Coronary artery (tissue), 2 donors: ENCODE measurements around the gene EMP2.

Experiments
- DNase-seq: peaks from one replicate; pipeline ENCODE4 v3.0.0-alpha.2; 2017; ENCODE audit warnings: low spot score
- H3K27ac ChIP-seq, 2 donors: fragments of 200-600 bp; sonication (generic); one replicate each; pipeline ENCODE4 v1.5.1; 2016 to 2019
- H3K4me3 ChIP-seq: fragments of 200-600 bp; sonication (generic); 2 replicates; pipeline ENCODE4 v1.5.1; 2016; ENCODE audit warnings: mild to moderate bottlenecking, moderate library complexity
- TF ChIP-seq, protein P1 (sequence below): fragments of 200-600 bp; sonication (generic); IDR thresholded peaks from one replicate; pipeline ENCODE4 v1.5.1; 2019; ENCODE audit warnings: antibody characterized with exemption

The EMP2 gene

DNA sequence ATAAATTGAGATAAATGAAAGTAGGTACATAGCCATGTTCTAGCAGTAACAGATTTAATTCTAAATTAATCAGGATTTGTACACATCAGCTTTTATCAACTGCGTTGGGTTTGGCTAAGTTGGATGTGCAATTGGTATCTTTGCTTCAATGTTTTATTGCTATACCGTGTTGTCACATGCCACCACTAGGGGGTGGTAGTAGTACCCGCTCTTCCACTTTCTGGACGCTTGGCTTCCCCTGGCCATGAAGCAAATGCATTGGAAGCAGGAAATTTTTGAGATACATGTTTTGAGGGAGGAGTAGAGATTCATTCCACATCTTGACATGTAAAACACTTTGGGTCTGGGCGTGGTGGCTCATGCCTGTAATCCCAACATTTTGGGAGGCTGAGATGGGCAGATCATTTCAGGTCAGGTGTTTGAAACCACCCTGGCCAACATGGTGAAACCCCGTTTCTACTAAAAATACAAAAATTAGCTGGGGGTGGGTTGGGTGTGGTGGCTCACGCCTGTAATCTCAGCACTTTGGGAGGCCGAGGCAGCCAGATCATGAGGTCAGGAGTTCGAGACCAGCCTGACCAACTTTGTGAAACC is 58.6 kb downstream of the EMP2 start:
- no peak overlapping the region for H3K4me3 ChIP-seq
- no peak for DNase-seq
- TF ChIP-seq, protein P1, sequence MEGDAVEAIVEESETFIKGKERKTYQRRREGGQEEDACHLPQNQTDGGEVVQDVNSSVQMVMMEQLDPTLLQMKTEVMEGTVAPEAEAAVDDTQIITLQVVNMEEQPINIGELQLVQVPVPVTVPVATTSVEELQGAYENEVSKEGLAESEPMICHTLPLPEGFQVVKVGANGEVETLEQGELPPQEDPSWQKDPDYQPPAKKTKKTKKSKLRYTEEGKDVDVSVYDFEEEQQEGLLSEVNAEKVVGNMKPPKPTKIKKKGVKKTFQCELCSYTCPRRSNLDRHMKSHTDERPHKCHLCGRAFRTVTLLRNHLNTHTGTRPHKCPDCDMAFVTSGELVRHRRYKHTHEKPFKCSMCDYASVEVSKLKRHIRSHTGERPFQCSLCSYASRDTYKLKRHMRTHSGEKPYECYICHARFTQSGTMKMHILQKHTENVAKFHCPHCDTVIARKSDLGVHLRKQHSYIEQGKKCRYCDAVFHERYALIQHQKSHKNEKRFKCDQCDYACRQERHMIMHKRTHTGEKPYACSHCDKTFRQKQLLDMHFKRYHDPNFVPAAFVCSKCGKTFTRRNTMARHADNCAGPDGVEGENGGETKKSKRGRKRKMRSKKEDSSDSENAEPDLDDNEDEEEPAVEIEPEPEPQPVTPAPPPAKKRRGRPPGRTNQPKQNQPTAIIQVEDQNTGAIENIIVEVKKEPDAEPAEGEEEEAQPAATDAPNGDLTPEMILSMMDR: peak; percentile 49
- H3K27ac ChIP-seq: no peak overlapping the region

DNA sequence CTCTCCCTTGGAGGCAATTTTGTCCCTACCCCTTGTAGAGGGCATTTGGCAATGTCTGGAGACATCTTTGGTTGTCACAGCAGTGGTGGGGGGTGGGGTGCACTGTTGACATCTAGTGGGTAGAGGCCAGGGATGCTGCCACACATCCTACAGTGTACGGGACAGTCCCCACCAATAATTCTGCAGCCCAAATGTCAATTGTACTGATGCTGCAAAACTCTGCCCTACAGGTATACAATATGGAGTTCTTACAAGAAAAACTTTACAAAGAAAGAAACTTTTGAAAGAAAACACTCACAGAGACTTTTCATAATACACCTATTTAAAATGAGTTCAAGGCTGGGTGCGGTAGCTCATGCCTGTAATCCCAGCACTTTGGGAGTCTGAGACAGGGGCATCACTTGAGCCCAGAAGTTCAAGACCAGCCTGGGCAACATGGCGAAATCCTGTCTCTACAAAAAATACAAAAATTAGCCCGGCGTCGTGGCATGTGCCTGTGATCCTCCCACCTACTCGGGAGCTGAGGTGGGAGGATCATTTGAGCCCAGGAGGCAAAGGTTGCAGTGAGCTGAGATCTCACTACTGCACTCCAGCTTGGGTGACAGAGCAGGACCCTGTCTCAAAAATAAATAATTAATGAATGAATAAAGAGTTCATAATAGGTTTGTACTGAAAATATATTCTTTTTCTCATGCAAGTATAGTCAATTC is 59.4 kb downstream of the EMP2 start:
- no peak for DNase-seq
- Histone ChIP-seq H3K4me3 (no peak overlapping the region), H3K27ac (no peak overlapping the region)
- TF ChIP-seq, protein P1: no peak

DNA sequence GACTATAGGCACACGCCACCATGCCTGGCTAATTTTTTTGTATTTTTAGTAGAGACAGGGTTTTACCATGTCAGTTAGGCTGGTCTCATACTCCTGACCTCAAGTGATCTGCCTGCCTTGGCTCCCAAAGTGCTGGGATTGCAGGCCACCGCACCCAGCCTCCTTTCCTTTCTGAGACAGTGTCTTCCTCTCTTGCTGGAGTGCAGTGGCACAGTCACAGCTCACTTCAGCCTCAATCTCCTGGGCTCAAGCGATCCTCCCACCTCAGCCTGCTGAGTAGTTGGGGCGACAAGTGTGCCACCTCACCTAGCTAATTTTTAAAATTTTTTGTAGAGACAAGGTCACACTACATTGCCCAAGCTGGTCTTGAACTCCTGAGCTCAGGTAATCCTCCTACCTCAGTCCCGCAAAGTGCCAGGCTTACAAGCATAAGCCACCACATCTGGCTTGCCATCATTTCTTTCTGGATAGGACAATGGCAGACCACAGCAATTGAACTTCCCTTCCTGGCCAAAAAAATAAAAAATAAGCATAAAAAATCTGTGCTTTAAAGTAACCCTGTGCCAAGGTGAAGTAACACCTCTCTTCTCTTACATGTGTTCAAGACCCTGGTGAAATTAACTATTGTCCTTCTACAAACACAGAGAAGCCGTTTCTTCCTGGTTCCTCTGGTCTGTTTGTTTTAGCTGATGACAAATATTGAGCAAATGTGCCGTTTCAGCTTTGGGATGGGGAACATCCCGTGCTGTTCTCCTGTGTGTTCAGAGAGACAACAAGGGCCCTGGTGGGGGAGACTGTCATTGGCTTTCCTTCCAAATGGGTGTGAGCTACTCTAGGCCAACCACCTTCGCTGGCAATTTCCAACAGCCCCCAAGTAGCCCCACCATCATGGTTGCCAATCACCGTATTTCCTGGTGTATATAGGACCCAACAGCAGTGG is 60.2 kb downstream of the EMP2 start:
- TF ChIP-seq, protein P1: no peak
- Histone ChIP-seq H3K4me3 (no peak overlapping the region), H3K27ac (no peak overlapping the region)
- no peak for DNase-seq

DNA sequence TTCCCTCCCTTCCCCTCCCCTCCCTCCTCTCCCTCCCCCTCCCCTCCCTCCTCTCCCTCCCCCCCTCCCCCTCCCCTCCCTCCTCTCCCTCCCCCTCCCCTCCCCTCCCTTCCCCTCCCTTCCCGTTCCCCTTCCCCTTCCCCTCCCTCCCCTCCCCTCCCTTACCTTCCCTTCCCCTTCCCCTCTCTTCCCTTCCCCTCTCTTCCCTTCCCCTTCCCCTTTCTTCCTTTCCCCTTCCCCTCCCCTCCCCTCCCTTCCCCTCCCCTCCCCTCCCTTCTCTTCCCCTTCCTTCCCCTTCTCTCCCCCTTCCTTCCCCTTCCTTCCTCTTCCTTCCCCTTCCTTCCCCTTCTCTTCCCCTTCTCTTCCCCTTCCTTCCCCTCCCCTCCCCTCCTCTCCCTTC is 61.1 kb downstream of the EMP2 start:
- TF ChIP-seq, protein P1: no peak
- no peak overlapping the region for H3K4me3 ChIP-seq
- H3K27ac ChIP-seq: no peak overlapping the region
- no peak for DNase-seq

DNA sequence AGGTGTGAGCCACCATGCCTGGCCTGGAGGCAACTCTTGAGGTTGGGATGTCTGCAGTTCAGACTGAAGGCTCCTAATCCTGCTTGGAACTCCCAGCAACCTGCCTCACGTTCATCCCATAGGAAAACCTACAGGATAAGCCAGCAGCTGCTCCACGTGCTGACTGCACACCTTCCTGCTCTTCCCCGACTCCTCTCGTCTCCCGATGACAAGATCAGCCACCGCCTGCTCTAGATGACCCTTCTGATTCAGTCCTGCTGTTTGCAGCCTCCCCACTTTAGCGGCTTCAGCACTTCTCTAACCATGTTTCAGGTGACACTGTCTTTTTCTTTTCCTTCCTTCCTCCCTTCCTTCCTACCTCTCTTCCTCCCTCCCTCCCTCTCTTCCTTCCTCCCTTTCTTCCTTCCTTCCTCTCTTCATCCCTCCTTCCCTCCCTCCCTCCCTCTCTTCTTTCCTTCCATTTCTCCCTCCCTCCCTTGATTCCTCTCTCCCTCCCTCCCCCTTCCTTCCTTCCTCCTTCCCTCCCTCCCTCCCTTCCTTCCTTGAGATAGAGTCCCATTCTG is 61.8 kb downstream of the EMP2 start:
- H3K27ac ChIP-seq: no peak overlapping the region
- TF ChIP-seq, protein P1: no peak
- H3K4me3 ChIP-seq: no peak overlapping the region
- no peak for DNase-seq

DNA sequence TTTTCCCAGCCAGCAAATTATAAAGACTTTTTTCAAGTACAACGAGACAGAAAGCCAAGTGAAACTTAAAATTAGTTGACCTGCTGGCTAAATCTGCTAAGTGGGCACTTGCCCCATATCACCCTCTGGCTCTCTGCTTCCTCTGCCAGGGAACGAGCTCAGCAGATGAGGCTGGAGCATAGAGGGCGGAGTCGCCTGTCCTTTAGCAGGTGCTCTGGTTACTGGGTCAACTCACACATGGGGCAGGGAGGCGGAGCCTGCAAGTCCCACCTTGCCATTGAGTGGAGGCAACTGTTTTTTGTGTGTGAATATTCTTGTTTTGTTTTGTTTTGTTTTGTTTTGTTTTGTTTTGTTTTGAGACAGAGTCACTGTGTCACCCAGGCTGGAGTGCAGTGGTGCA is 62.5 kb downstream of the EMP2 start:
- no peak overlapping the region for H3K27ac ChIP-seq
- DNase-seq: no peak
- TF ChIP-seq, protein P1: no peak
- no peak overlapping the region for H3K4me3 ChIP-seq
